K562 (cell line): ENCODE results near the gene TULP4. TPM values are rescaled to one million over a fixed set of nuclear protein-coding genes. Genes with fewer than 3 reads are reported as not detected.
"Not testable (repeated sequence)": the region's sequence is repeated elsewhere in the genome, so short reads cannot be mapped to it uniquely, and the experiment has no call there.

Experiments
- ATAC-seq: fragments of 200-7000 bp; cut with Tn5 transposase; 3 replicates; pipeline ENCODE4 v1.9.1; 2020; ENCODE audit warnings: moderate library complexity
- BruUV-seq: library from RNA; stranded (reverse); fragments of 400-500 nt; replicated peaks from 2 replicates; lab custom pipeline; 2021; lab: Mats Ljungman, UMichigan
- CTCF ChIA-PET: fragments of 300-600 bp; formaldehyde crosslinking; extraction: SDS; loops from one replicate; lab custom pipeline; 2021; ENCODE audit warnings: low intra/inter-chr PET ratio; lab: Yijun Ruan, JAX
- POLR2A ChIA-PET: fragments of 300-600, 350-650 bp; sonication (Branson Sonifier 250); formaldehyde crosslinking; extraction: SDS; loops from one replicate; lab custom pipeline; 2021; ENCODE audit warnings: antibody characterized with exemption, inconsistent platforms; lab: Yijun Ruan, JAX
- DNase-seq, 4 experiments: peaks; one replicate each; pipeline versions ENCODE4 v3.0.0 to v3.0.0-alpha.2; 2011 to 2018; ENCODE audit warnings: low spot score in 3 of 4, mixed read lengths in 3 of 4; ENCODE audit errors: extremely low read depth in 1 of 4
- FAIRE-seq: peaks from 2 replicates; lab custom pipeline; 2011; peaks lifted over from hg19 to GRCh38; lab: Jason Lieb, UNC
- H2AFZ ChIP-seq: 2 replicates; pipeline ENCODE4 v1.6.0; 2011; ENCODE audit warnings: low read depth, low read length, control low read depth, inconsistent platforms
- H3K27ac ChIP-seq: fragments of 200-600 bp; 3 replicates; pipeline ENCODE4 v1.8.0; 2011; ENCODE audit warnings: low read depth, mild to moderate bottlenecking, control low read depth, inconsistent platforms, low read length, moderate library complexity, mixed read lengths; ENCODE audit errors: extremely low read depth
- H3K27me3 ChIP-seq, 2 experiments: fragments of 300-600 bp in 1 of 2; 2 replicates in 1 of 2; 3 replicates in 1 of 2; pipeline versions ENCODE4 v1.6.0 to v1.8.0; 2011; ENCODE audit warnings: inconsistent platforms in 2 of 2, low read length in 2 of 2, mild to moderate bottlenecking in 1 of 2, mixed read lengths in 1 of 2, moderate library complexity in 1 of 2; ENCODE audit not compliant: control insufficient read depth in 2 of 2, insufficient read depth in 2 of 2
- H3K36me3 ChIP-seq: fragments of 300-600 bp; 3 replicates; pipeline ENCODE4 v1.8.0; 2011; ENCODE audit warnings: mild to moderate bottlenecking, low read length, inconsistent platforms; ENCODE audit not compliant: control insufficient read depth, insufficient read depth
- H3K4me1 ChIP-seq, 2 experiments: fragments of 200-600 bp in 1 of 2; replicated peaks in 1 of 2; 2 replicates in 1 of 2; 3 replicates in 1 of 2; pipeline versions ENCODE4 v1.5.1 to v1.8.0; 2011; ENCODE audit warnings: inconsistent platforms in 2 of 2, low read length in 2 of 2, mild to moderate bottlenecking in 1 of 2, mixed read lengths in 1 of 2, moderate library complexity in 1 of 2; ENCODE audit not compliant: control insufficient read depth in 2 of 2, insufficient read depth in 2 of 2
- H3K4me2 ChIP-seq: 2 replicates; pipeline ENCODE4 v1.6.1; 2011; ENCODE audit warnings: low read length, control low read depth, inconsistent platforms, mixed read lengths; ENCODE audit not compliant: insufficient read depth
- H3K4me3 ChIP-seq: fragments of 200-600 bp; sonication (generic), shearing (Covaris generic); 2 replicates; pipeline ENCODE4 v1.5.1; 2016; ENCODE audit warnings: control low read depth, inconsistent platforms
- H3K79me2 ChIP-seq: fragments of 200-600 bp; 3 replicates; pipeline ENCODE4 v1.8.0; 2011; ENCODE audit warnings: low read length, inconsistent platforms; ENCODE audit not compliant: control insufficient read depth, insufficient read depth
- H3K9ac ChIP-seq, 2 experiments: 2 replicates each; pipeline versions ENCODE4 v1.6.0 to v1.6.1; 2011; ENCODE audit warnings: low read depth in 2 of 2, low read length in 2 of 2, control low read depth in 1 of 2, inconsistent platforms in 1 of 2, mild to moderate bottlenecking in 1 of 2, mixed read lengths in 1 of 2; ENCODE audit not compliant: insufficient read depth in 1 of 2
- H3K9me1 ChIP-seq: one replicate; pipeline ENCODE4 v1.6.0; 2011; ENCODE audit warnings: inconsistent platforms, mild to moderate bottlenecking, low read length, moderate library complexity; ENCODE audit not compliant: control insufficient read depth, insufficient read depth
- H3K9me3 ChIP-seq: replicated peaks from 2 replicates; pipeline ENCODE4 v1.5.1; 2011; ENCODE audit warnings: low read depth, low read length, inconsistent platforms; ENCODE audit not compliant: control insufficient read depth, insufficient read depth
- H4K20me1 ChIP-seq: replicated peaks from 2 replicates; pipeline ENCODE4 v1.6.1; 2011; ENCODE audit warnings: low read length, inconsistent platforms, mixed read lengths; ENCODE audit not compliant: control insufficient read depth, insufficient read depth
- IRF1 ChIP-seq: sonication (generic); formaldehyde crosslinking; IDR thresholded peaks from 2 replicates; pipeline ENCODE4 v1.8.0; 2022; ENCODE audit warnings: missing genetic modification reagents, mild to moderate bottlenecking, borderline replicate concordance
- WGBS: fragments of 100-300 bp; shearing (Covaris generic); methylation state at CpG from one replicate; pipeline ENCODE4 v1.1.6; 2016; ENCODE audit warnings: low coverage, mixed read lengths; ENCODE audit not compliant: insufficient coverage; ENCODE audit errors: missing lambda C conversion rate; 5-methylcytosine and 5-hydroxymethylcytosine counted together
- in situ Hi-C: fragments of 300-500 bp; cut with MboI; formaldehyde crosslinking; loops from 4 replicates; pipeline ENCODE4 v1.15.0; 2018; ENCODE audit warnings: inconsistent platforms, mixed read lengths
- intact Hi-C: fragments of 100-400 bp; cut with micrococcal nuclease; formaldehyde crosslinking; loops from 2 replicates; pipeline ENCODE4 v1.14.2; 2022
- polyA plus RNA-seq, 8 experiments: library from polyadenylated mRNA; depleted of rRNA in 4 of 8; stranded (reverse) in 5 of 8; unstranded in 3 of 8; fragments of >200 nt; fragmentation: Nextera tagmentation in 2 of 8; fragmentation: Illumina TruSeq in 1 of 8; extraction: Ambion mirVana in 2 of 8; extraction: Trizol in 1 of 8; gene quantifications; 2 replicates each; pipeline versions ENCODE4 v1.2.1 to v1.2.3, GENCODE V29; 2011 to 2014; ENCODE audit warnings: inconsistent platforms in 1 of 8, missing spikeins in 1 of 8
- total RNA-seq, 7 experiments: library from RNA; depleted of rRNA in 6 of 7; stranded (reverse); fragments of >200 nt in 6 of 7; fragmentation: Illumina TruSeq in 2 of 7; extraction: Trizol in 2 of 7; gene quantifications; 2 replicates each; pipeline versions ENCODE4 v1.2.1 to v1.2.3, GENCODE V29; 2011 to 2021; ENCODE audit warnings: low replicate concordance in 1 of 7

Gene TULP4
- total and polyA plus RNA-seq, 9 of the 15 experiments (the other 6 are each of a cell fraction or from before 2014, with no cell fraction given), result 1.2 to 50.4 (median 11.0) TPM

DNA sequence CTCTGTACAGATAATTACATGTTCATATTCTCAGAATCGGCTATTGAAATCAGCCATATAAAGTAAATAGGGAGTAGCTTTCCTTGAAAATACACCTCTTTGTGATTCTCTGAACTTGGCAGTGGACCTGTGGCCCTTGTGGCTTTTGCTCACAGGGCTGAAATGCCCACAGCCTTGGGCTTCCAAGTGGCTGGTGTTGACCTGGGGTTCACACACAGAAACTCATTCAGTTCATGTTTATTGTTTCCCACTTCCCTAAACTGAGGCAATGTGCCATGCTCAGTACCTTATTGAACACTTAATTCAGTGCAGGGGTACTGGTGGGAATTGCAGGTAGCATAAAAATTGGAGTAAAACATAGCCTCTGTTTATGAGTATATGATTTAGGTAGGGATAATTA, 19.1 kb upstream of the TULP4 start (continued):
- TF ChIP-seq IRF1 (CRISPR knock-in tag), result no peak

GRCh38 chr6:158295976-158296853, 16.1 kb upstream of the TULP4 start:
- ATAC-seq, H3K9ac ChIP-seq, DNase-seq, POLR2A ChIA-PET, H3K9me1 ChIP-seq, H3K79me2 ChIP-seq, H3K27me3 ChIP-seq, H3K4me2 ChIP-seq, H3K4me1 ChIP-seq, H3K9me3 ChIP-seq, CTCF ChIA-PET, FAIRE-seq, H2AFZ ChIP-seq, H3K36me3 ChIP-seq, H4K20me1 ChIP-seq, in situ Hi-C loops, BruUV-seq, H3K4me3 ChIP-seq, intact Hi-C loops, H3K27ac ChIP-seq: not testable (repeated sequence)
- WGBS, result 94% methylated on average over 11 of the region's 11 CpGs
